Motor neuron (in vitro differentiated cells): ENCODE data around the gene LEMD3. TPM values are rescaled to one million over a fixed set of nuclear protein-coding genes. Genes with fewer than 3 reads are reported as not detected.

ENCODE experiments used
- ATAC-seq, 8 experiments: fragments of 200-7000 bp; cut with Tn5 transposase; replicated peaks in 6 of 8; 2 replicates each; pipeline ENCODE4 v1.8.0; 2021; ENCODE audit warnings: mild to moderate bottlenecking in 8 of 8, moderate library complexity in 8 of 8
- H3K27ac ChIP-seq, 2 donors: fragments of 250-450 bp; sonication (Bioruptor Pico); 2 replicates each; pipeline ENCODE4 v1.9.0; 2021; ENCODE audit warnings: antibody characterized with exemption in 2 of 2, mild to moderate bottlenecking in 2 of 2, moderate library complexity in 1 of 2
- H3K4me1 ChIP-seq, 2 donors: fragments of 250-450 bp; sonication (Bioruptor Pico); replicated peaks in 1 of 2; 2 replicates each; pipeline ENCODE4 v1.6.1; 2021; ENCODE audit warnings: antibody characterized with exemption in 2 of 2, mild to moderate bottlenecking in 2 of 2, moderate library complexity in 1 of 2
- H3K4me3 ChIP-seq, 5 donors: fragments of 250-450 bp; sonication (Bioruptor Pico); 2 replicates each; pipeline ENCODE4 v1.9.0; 2021; ENCODE audit warnings: antibody characterized with exemption in 5 of 5, mild to moderate bottlenecking in 5 of 5, moderate library complexity in 4 of 5
- WGBS, 10 experiments: fragments of 450-650 bp; shearing (Covaris generic); methylation state at CpG; one replicate each; pipeline ENCODE4 v1.0.0; 2022; 5-methylcytosine and 5-hydroxymethylcytosine counted together
- in situ Hi-C, 9 experiments: fragments of 400-800 bp; cut with MboI; loops; one replicate each; pipeline ENCODE4 v1.15.0; 2021; ENCODE audit warnings: low sequenced_read_pairs in 9 of 9, low pct_unique_long_range_greater_than_20kb in 2 of 9; ENCODE audit not compliant: unreplicated experiment in 9 of 9
- total RNA-seq, 8 experiments: library from RNA; unstranded; fragments of 300-600 nt; gene quantifications; 2 replicates each; pipeline versions ENCODE4 v1.2.3 to v1.2.4, GENCODE V29; 2022

LEMD3 gene
- total RNA-seq, 8 experiments from 2014 or later, result 9.6 to 27.4 (median 22.5) TPM

GRCh38 chr12:65252515-65252914, 83.1 kb downstream of the LEMD3 start:
- H3K4me3 ChIP-seq, result no peak overlapping the region
- WGBS, 10 experiments, result 20 to 100% (median 59%) methylated on average over 1 of the region's 1 CpG; no CpG with 5 or more reads in 2 of the 10 experiments
- H3K4me1 ChIP-seq, result no peaks in the 10 kb centered on the region
- no peak for ATAC-seq
- in situ Hi-C loops, result no loop called here
- no peak overlapping the region for H3K27ac ChIP-seq

GRCh38 chr12:65257986-65258385, 88.6 kb downstream of the LEMD3 start:
- ATAC-seq, result no peak
- Histone ChIP-seq H3K27ac (no peak overlapping the region), H3K4me3 (no peak overlapping the region), H3K4me1 (no peaks in the 10 kb centered on the region)
- in situ Hi-C loops, result no loop called here

GRCh38 chr12:65259501-65259900, 90.1 kb downstream of the LEMD3 start:
- in situ Hi-C loops, result no loop called here
- no peak overlapping the region for H3K27ac ChIP-seq
- ATAC-seq, result no peak
- no peaks in the 10 kb centered on the region for H3K4me1 ChIP-seq
- no peak overlapping the region for H3K4me3 ChIP-seq

DNA sequence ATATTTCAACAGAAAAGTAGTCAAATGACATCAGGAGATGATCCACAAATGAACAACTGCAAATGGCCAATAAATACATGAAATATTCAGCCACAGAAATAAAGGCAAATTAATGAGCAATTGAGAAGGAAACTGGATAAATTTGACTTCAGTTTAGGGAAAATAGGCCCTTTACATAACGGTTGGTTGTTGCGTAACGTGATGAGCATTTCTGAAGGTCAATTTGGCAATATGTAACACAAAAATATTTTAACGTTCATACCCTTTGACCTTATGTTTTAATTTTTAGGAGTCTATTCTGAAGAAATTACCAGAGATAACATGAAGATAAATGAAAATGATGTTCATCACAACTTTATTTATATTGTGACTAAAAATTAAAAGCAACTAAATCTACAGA, 94.4 kb downstream of the LEMD3 start:
- WGBS, 10 experiments, result 66 to 100% (median 90%) methylated on average over 1 to 4 of the region's 4 CpGs; no CpG with 5 or more reads in 1 of the 10 experiments
- H3K4me3 ChIP-seq, result no peak overlapping the region
- no peak overlapping the region for H3K27ac ChIP-seq
- in situ Hi-C loops, result no loop called here
- ATAC-seq, result no peak
- no peaks in the 10 kb centered on the region for H3K4me1 ChIP-seq

DNA sequence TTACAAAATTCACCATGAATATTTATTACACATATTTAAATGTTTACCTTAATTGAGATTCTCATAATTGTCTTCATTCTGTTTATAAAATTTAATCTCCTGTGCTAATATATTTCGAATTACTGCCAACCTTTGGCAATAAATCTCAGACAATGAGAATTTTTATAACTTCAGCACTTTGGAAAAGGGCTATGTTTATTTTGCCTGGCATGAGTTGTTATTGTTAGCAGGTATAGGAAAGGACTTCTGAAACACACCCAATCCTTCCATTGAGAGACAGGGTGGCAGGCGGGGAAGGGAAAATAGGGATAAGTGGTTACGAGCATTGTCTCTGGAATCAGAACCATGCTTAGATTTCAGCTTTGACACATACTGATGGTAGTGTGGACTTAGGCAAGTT, 97.0 kb downstream of the LEMD3 start:
- no peak for ATAC-seq
- H3K27ac ChIP-seq, result no peak overlapping the region
- H3K4me1 ChIP-seq, result no peaks in the 10 kb centered on the region
- in situ Hi-C loops, result no loop called here
- 79 to 100% (median 90%) methylated on average over 1 to 3 of the region's 3 CpGs; no CpG with 5 or more reads in 1 of the 10 experiments for WGBS, 10 experiments
- no peak overlapping the region for H3K4me3 ChIP-seq

DNA sequence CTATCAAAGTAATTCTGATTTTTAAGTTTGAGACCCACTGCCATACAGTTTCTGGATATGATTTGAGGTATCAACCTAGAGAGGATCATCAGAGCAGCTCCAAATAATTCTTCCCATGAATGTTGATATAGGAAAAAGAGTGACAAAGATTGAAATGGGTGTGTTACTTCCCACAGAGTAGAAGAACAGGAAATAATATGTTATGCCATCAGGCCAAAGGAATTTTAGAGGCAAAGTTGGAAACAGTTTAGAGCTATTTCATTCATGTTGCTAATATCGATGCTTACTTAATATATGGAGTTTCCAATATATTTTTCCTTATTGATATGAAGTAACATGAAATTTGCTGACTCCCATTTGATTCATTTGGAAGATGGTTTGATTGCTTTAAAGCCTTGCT, 100.2 kb downstream of the LEMD3 start:
- Histone ChIP-seq H3K4me1 (no peaks in the 10 kb centered on the region), H3K4me3 (no peak overlapping the region), H3K27ac (no peak overlapping the region)
- no peak for ATAC-seq
- 0 to 100% (median 90%) methylated on average over 1 of the region's 1 CpG; no CpG with 5 or more reads in 1 of the 10 experiments for WGBS, 10 experiments
- in situ Hi-C loops, result no loop called here

DNA sequence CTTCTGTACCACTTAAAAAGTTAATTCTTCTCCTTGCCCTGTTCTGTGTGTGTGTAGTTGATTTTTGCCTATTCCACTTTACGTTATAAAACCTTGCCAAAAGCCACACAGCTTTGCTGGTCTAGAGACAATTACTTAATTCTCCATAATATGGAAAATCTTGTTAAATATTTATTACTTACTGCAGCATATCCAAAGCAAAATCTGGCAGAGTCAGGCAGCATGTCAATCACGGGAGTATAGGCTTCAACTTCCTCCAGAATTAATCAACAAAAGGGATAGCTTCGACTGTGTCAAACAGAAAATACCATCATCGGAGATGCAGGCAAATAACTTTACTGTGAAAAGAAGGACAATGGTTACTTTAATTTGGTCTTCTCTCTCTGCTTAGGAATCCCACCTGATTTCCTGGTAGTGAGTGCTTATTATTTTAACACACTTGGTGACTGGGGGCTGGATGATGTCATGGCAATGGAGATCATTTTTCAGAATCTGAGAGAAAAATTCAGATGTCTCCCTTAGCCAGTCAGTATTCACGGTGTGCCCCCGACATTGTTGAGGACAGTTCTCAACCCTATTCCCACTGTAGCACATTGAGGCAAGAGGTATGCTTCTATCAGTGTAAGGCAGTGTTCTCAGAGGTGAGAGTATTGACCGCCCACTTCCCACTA, 105.4 kb downstream of the LEMD3 start:
- in situ Hi-C loops, result no loop called here
- ATAC-seq, result no peak
- no peak overlapping the region for H3K27ac ChIP-seq
- H3K4me3 ChIP-seq, result no peak overlapping the region
- WGBS, 10 experiments, result 53 to 100% (median 81%) methylated on average over 1 to 7 of the region's 7 CpGs
- peaks cover 0 to 5% of the 10 kb centered on the region in 2 donors for H3K4me1 ChIP-seq

GRCh38 chr12:65275627-65276026, 106.2 kb downstream of the LEMD3 start:
- in situ Hi-C loops, result no loop called here
- ATAC-seq, result no peak
- H3K4me3 ChIP-seq, result no peak overlapping the region
- WGBS, 10 experiments, result 50 to 100% (median 92%) methylated on average over 1 to 3 of the region's 3 CpGs; no CpG with 5 or more reads in 3 of the 10 experiments
- H3K27ac ChIP-seq, result no peak overlapping the region
- peaks cover 0 to 5% of the 10 kb centered on the region in 2 donors for H3K4me1 ChIP-seq

GRCh38 chr12:65276916-65277530, 107.6 kb downstream of the LEMD3 start:
- Histone ChIP-seq H3K4me3 (no peak overlapping the region), H3K27ac (no peak overlapping the region), H3K4me1 (peaks cover 0 to 5% of the 10 kb centered on the region in 2 donors)
- in situ Hi-C loops, result no loop called here
- no peak for ATAC-seq
- 7 to 97% (median 83%) methylated on average over 1 to 3 of the region's 3 CpGs for WGBS, 10 experiments

DNA sequence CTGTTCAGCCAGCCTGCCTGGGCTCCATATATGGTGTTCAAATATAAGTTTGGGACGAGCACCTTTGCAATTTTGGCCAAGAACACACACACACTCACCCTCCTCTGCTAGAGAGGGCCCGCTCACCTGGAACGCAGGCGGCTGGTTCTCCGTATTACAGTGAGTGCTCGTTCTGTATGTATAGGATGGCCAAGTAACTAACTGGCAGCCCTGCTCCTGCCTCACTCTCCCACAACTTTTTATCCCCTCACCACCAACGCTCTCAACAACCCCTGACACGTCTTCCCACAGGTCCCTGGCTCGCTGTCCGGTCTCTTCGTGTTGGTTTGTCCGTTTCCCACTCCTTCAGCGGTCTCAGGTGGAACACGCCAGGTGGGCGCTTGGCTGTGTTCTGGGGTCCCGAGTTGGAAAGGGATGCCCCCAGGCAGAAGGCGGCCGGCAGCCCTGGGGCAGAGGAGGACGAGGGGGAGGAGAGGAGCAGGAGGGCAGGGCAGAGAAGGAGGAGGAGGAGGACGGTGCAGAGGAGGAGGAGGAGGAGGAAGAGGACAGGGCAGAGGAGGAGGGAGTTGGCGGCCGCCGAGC, 108.7 kb downstream of the LEMD3 start:
- 20 to 78% (median 44%) methylated on average over 1 to 6 of the region's 23 CpGs; no CpG with 5 or more reads in 4 of the 10 experiments for WGBS, 10 experiments
- Histone ChIP-seq H3K4me1 (peaks cover 0 to 5% of the 10 kb centered on the region in 2 donors), H3K27ac (no peak overlapping the region), H3K4me3 (peak overlapping the region; percentile 52 to 69 (median 58))
- in situ Hi-C loops, result no loop called here
- ATAC-seq, result peak in 2 of 8 experiments; percentile 0 to 1

- peak within 1 kb of the TSS; percentile 52 to 69 (median 58) for H3K4me3 ChIP-seq
- in situ Hi-C loops, result no loop called here
- H3K27ac ChIP-seq, result no peak within 1 kb of the TSS
- H3K4me1 ChIP-seq, result peaks cover 0 to 5% of the 10 kb centered on the region in 2 donors
- peak; percentile 84 to 93 (median 92) for ATAC-seq
- 0% methylated on average over 1 to 3 of the region's 85 CpGs; no CpG with 5 or more reads in 8 of the 10 experiments for WGBS, 10 experiments
Measured at GRCh38 chr12:65278576-65279368, 109.4 kb downstream of the LEMD3 start, which contains the start of gene MSRB3. Gene MSRB3, plus strand, starts transcription at chr12:65278683. Its CDS starts 29,897 bp downstream, at chr12:65308580.

GRCh38 chr12:65279369-65280112, 110.2 kb downstream of the LEMD3 start:
- whole genome bisulfite sequencing, 10 experiments, result 26 to 52% (median 38%) methylated on average over 3 to 10 of the region's 23 CpGs
- in situ Hi-C loops, result no loop called here
- no peak for ATAC-seq
- Histone ChIP-seq H3K4me3 (peak overlapping the region; percentile 52 to 69 (median 58)), H3K4me1 (peaks cover 0 to 5% of the 10 kb centered on the region in 2 donors), H3K27ac (no peak overlapping the region)
